HFF-Myc (cell line): Measurements from ENCODE around the gene TTLL3.
"Not testable (repeated sequence)": the region's sequence is repeated elsewhere in the genome, so short reads cannot be mapped to it uniquely, and the experiment has no call there.

ENCODE experiments used
- DNase-seq: peaks from one replicate; pipeline ENCODE4 v3.0.0-alpha.2; 2011; ENCODE audit warnings: low read depth; ENCODE audit errors: extremely low read depth
- H3K4me3 ChIP-seq: replicated peaks from 2 replicates; pipeline ENCODE4 v1.5.1; 2011; ENCODE audit warnings: low read depth, mild to moderate bottlenecking, control low read depth, low read length
- CTCF ChIP-seq: IDR thresholded peaks from 2 replicates; pipeline ENCODE4 v1.5.1; 2012; ENCODE audit warnings: mild to moderate bottlenecking, low read depth, low read length, control low read depth; ENCODE audit errors: missing control alignments

TTLL3 gene

GRCh38 chr3:9861626-9862130, 51.6 kb downstream of the TTLL3 start:
- TF ChIP-seq CTCF = no peak
- DNase-seq = no peak

DNA sequence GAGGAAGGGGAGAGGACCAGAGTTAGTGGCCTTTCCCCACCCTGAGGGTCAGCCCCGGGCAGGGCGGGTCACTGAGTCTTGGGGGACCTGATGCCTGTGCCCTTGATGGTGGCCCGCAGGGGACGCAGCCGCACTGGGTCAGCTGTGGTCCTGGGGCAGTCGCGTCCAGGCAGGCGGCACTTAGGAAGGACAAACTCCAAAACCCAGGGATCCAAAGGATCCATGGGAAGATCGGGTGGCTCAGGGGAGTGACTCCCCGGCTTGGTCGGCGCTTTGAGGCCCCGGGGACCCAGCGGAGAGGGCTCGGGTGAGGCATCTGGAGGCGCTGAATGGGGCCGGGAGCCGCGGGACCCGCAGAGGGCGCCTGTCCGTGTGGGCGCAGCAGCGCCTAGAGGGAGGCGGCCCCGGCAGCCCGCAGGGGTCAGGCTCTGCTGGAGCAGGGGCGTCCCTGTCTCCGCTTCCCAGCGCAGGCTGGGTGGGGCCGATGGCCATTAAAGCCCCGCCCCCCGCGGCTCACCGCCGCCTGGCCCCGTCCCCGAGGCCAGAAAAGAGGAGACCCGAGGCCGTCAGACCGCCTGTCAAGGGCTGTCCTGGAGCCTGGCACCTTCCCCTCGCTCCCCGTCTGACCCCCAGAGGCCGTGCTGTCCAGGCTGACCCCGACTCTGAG, 52.5 kb downstream of the TTLL3 start:
- peak; percentile 48 for TF ChIP-seq CTCF

More at GRCh38 chr3:9861626-9862130, 51.6 kb downstream of the TTLL3 start:
- H3K4me3 ChIP-seq = no peak overlapping the region

DNA sequence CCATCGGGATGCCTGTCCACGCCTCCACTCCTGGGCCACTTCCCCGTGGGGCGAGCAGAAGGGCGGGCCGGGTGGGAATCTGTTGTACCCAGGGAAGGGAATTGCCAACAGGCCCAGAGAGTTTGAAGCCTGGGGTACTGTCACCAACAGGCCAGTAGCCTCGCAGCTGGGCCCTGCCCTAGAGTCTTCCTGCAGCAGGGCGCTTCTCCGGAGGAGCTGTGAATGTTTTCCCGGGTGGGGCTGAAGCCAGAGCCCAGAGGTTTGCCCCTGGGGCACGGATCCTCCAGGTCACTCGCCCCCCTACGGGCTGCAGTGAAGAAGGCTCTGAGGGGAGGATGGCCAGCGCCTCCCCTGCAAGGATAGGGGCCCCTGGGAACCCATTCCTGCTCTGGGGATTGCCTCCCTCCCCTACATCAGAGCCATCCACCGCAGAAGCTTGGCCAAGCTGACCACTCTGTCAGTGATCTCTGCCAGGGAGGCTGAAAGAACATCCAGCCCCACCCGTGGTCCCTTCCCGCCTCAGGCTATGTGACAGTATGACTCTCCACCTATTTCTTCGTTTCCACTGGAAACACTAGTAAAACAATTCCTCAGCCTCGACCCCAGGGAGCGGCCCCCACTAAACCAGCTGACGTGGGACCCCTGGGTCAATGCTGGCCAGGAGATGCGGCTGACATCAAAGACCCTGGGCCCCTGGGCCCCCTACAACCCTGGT, 53.2 kb downstream of the TTLL3 start:
- no peak overlapping the region for H3K4me3 ChIP-seq
- TF ChIP-seq CTCF = no peak
- DNase-seq = no peak

More for the DNA sequence above, 52.5 kb downstream of the TTLL3 start:
- no peak overlapping the region for H3K4me3 ChIP-seq
- DNase-seq = no peak

GRCh38 chr3:9864200-9864927, 54.3 kb downstream of the TTLL3 start:
- DNase-seq = no peak
- H3K4me3 ChIP-seq = no peak overlapping the region
- TF ChIP-seq CTCF = no peak

- not testable (repeated sequence) for H3K4me3 ChIP-seq, DNase-seq
Observed at GRCh38 chr3:9865125-9865637, 55.1 kb downstream of the TTLL3 start.

GRCh38 chr3:9866639-9867038, 56.6 kb downstream of the TTLL3 start:
- no peak overlapping the region for H3K4me3 ChIP-seq
- TF ChIP-seq CTCF = no peak
- no peak for DNase-seq

DNA sequence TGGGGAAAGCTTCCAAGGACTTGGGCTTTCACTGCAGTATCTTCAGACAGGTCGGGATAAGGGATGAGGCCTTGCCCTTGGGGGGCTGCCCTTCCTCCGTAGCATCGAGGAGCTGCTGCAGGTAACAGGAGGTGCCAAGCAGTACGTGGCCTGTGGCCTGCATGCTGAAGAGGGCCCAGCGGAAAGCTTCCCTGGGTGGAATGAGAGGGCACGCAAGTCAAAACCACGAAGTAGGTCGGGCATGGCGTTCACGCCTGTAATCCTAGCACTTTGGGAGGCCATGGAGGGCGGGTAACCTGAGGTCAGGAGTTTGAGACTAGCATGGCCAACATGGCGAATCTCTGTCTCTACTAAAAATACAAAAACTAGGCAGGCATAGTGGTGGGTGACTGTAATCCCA, 57.0 kb downstream of the TTLL3 start:
- DNase-seq = no peak
- H3K4me3 ChIP-seq = no peak overlapping the region
- TF ChIP-seq CTCF = no peak
